K562 treated with DMSO at 1 percent for 12 hours (cell line): ENCODE data around the gene CLCNKB. TPM values are rescaled to one million over a fixed set of nuclear protein-coding genes. Genes with fewer than 3 reads are reported as not detected.

ENCODE experiments used
- total RNA-seq: library from RNA; unstranded; fragments of 300-600 nt; gene quantifications from 2 replicates; pipeline ENCODE4 v1.2.3, GENCODE V29; 2022; ENCODE audit not compliant: insufficient read depth

The CLCNKB gene
- total RNA-seq: 0.69 TPM in 1 of 2 replicates, not detected in the other

GRCh38 chr1:16043521-16043920 is at the start of gene CLCNKB:
TSS of gene CLCNKB (plus strand) at chr1:16043782. CDS start at chr1:16044493, 711 bp downstream.

GRCh38 chr1:16017461-16018303 is 25.9 kb upstream of the CLCNKB start, which contains the start of gene HSPB7:
TSS of gene HSPB7 (minus strand) at chr1:16018043. CDS start at chr1:16017963, 80 bp downstream.

GRCh38 chr1:16021681-16022080 is 21.9 kb upstream of the CLCNKB start, which contains the start of gene CLCNKA:
TSS of gene CLCNKA (plus strand) at chr1:16022036. CDS start at chr1:16022620, 584 bp downstream.

GRCh38 chr1:16073490-16074119 is 30.0 kb downstream of the CLCNKB start, which contains the start of gene FAM131C:
TSS of gene FAM131C (minus strand) at chr1:16073651. CDS start at chr1:16073442, 209 bp downstream.

Other genes with a start within 250 kb of the CLCNKB start
- 2.1 and 3.0 TPM in 2 replicates for gene UQCRHL, start 236.1 kb upstream of the CLCNKB start, total RNA-seq
- 9.8 and 56.4 TPM in 2 replicates for gene SPEN, start 196.1 kb upstream of the CLCNKB start, total RNA-seq
- 35.8 and 37.4 TPM in 2 replicates for gene ZBTB17, start 67.7 kb upstream of the CLCNKB start, total RNA-seq
- gene SRARP, start 39.5 kb upstream of the CLCNKB start, total RNA-seq: not detected in 2 replicates
- not detected in 2 replicates for gene HSPB7, start 25.7 kb upstream of the CLCNKB start, total RNA-seq
- 0.42 TPM in 1 of 2 replicates, not detected in the other for gene CLCNKA, start 21.7 kb upstream of the CLCNKB start, total RNA-seq
- gene FAM131C, start 29.9 kb downstream of the CLCNKB start, total RNA-seq: 0.39 TPM in 1 of 2 replicates, not detected in the other
- not detected in 2 replicates for gene EPHA2, start 112.3 kb downstream of the CLCNKB start, total RNA-seq
- 10.7 and 16.3 TPM in 2 replicates for gene ARHGEF19, start 168.9 kb downstream of the CLCNKB start, total RNA-seq
- 4.7 and 7.3 TPM in 2 replicates for gene CPLANE2, start 193.4 kb downstream of the CLCNKB start, total RNA-seq